PC-9 (cell line): ENCODE results near the gene COL25A1.

ENCODE experiments used
- CTCF ChIP-seq: fragments of 200-600 bp; sonication (generic); conservative IDR thresholded peaks from 2 replicates; pipeline ENCODE4 v1.6.1; 2017; ENCODE audit warnings: mixed run types, antibody characterized with exemption, mild to moderate bottlenecking, moderate library complexity
- EZH2 ChIP-seq: fragments of 200-600 bp; sonication (generic); IDR thresholded peaks from 2 replicates; pipeline ENCODE4 v1.8.0; 2017; ENCODE audit warnings: antibody characterized with exemption, low read depth

- TF ChIP-seq CTCF (no peak), EZH2 (no peak)
Observed at GRCh38 chr4:109199585-109199984, 102.9 kb downstream of the COL25A1 start.
